ENCODE data around the gene TRMT11. TPM values are rescaled to one million over a fixed set of nuclear protein-coding genes. Genes with fewer than 3 reads are reported as not detected.
A peak's percentile ranks its signal among the peaks of the same experiment; 100 is the strongest.

TRMT11 gene
- 20.4 TPM for polyA plus RNA-seq (2013)

DNA sequence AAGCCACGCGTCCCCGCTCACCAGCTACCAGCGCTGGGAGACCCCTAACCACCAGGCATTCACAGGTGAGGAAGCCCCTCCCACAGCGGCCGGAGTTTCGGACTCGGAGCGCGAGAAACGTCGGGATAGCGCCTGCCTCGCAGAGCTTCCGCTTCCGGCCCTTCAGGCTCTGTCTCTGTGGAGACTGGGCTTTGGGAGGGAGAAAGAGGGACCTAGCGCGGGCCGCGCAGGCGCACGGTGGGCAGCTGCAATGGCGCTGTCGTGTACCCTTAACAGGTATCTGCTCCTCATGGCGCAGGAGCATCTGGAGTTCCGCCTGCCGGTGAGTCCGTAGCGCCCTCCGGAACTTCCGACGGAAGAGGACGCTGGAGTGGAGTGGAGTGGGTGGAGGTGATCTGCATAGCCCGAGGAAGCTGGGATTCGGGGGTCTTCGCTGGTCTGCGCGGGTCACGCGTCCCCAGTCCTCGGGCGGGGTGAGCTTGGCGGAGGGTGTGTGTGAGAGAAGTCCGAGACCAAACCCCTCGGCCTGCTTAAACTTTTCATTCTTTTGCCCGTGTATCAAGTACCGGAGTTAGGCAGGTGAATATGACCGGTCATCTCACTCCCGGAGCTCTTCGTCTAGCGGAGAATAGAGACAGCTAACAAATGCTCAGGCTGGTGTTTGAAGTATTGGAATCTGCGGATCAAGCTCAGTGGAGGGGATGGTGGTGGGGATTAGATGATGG is at the start of gene TRMT11:
Gene TRMT11, plus strand, starts transcription at position 240 of the 725 bp plus-strand sequence. Its CDS starts 11 bp downstream, at position 251.
- Histone ChIP-seq H3K4me3 (ENCODE audit: control insufficient read depth in 1 of 7, extremely low read depth in 1 of 7, insufficient read depth in 4 of 7, low read depth in 2 of 7, low read length in 6 of 7) (peak within 1 kb of the TSS; percentile 82 to 98 (median 94)), H3K36me3 (ENCODE audit: control insufficient read depth in 4 of 4, insufficient read depth in 4 of 4, low read length in 3 of 4) (peaks cover 0 to 5% (median 2%) of the 10 kb centered on the region in 4 experiments), H3K27ac (ENCODE audit: insufficient read depth in 1 of 2, low read depth in 1 of 2, low read length in 2 of 2, poor library complexity in 1 of 2, severe bottlenecking in 2 of 2) (peak within 1 kb of the TSS; percentile 20 to 76), H3K9me3 (ENCODE audit: control extremely low read depth in 1 of 5, control insufficient read depth in 4 of 5, insufficient read depth in 2 of 5, low read depth in 1 of 5, low read length in 4 of 5) (no peaks in the 10 kb centered on the region), H3K27me3 (replicated peaks in 2 of 5; ENCODE audit: control insufficient read depth in 4 of 5, insufficient read depth in 5 of 5, low read length in 4 of 5) (no peaks in the 10 kb centered on the region), H3K4me1 (ENCODE audit: control extremely low read depth in 1 of 4, control insufficient read depth in 4 of 4, insufficient read depth in 4 of 4, low read length in 3 of 4) (peaks cover 0 to 22% (median 16%) of the 10 kb centered on the region in 4 experiments)
- ChIA-PET CTCF (interaction anchor here (0.8 to 3.9 kb wide), 8 partner anchors 9 to 674 kb away, joined by 3 to 24 read pairs (median 6); no protein-coding TSS in a partner anchor), POLR2A (interaction anchor here (0.5 kb wide), 1 partner anchor 205 kb away, joined by 3 read pairs; no protein-coding TSS in a partner anchor)
- DNase-seq: peak; percentile 76 to 81 (median 79)
- under 1% methylated on average over 39 of the region's 52 CpGs for WGBS (ENCODE audit: insufficient coverage)

GRCh38 chr6:125939026-125939425 is 47.3 kb upstream of the TRMT11 start:
- DNase-seq: no peak
- POLR2A ChIA-PET: no interaction called here
- WGBS (ENCODE audit: insufficient coverage): 0% methylated on average over 1 of the region's 1 CpG
- Histone ChIP-seq H3K27me3 (replicated peaks in 2 of 5; ENCODE audit: control insufficient read depth in 4 of 5, insufficient read depth in 5 of 5, low read length in 4 of 5) (no peaks in the 10 kb centered on the region), H3K4me1 (ENCODE audit: control extremely low read depth in 1 of 4, control insufficient read depth in 4 of 4, insufficient read depth in 4 of 4, low read length in 3 of 4) (peaks cover 0 to 14% (median 4%) of the 10 kb centered on the region in 4 experiments), H3K9me3 (ENCODE audit: control extremely low read depth in 1 of 5, control insufficient read depth in 4 of 5, insufficient read depth in 2 of 5, low read depth in 1 of 5, low read length in 4 of 5) (no peaks in the 10 kb centered on the region), H3K4me3 (ENCODE audit: control insufficient read depth in 1 of 7, extremely low read depth in 1 of 7, insufficient read depth in 4 of 7, low read depth in 2 of 7, low read length in 6 of 7) (no peak overlapping the region), H3K36me3 (ENCODE audit: control insufficient read depth in 4 of 4, insufficient read depth in 4 of 4, low read length in 3 of 4) (no peaks in the 10 kb centered on the region), H3K27ac (ENCODE audit: insufficient read depth in 1 of 2, low read depth in 1 of 2, low read length in 2 of 2, poor library complexity in 1 of 2, severe bottlenecking in 2 of 2) (no peak overlapping the region)
- CTCF ChIA-PET: interaction anchor here (0.6 to 3.0 kb wide), 6 partner anchors 9 to 149 kb away, joined by 3 to 11 read pairs (median 4); partner anchors contain the start of gene HINT3

GRCh38 chr6:125939791-125940190 is 46.5 kb upstream of the TRMT11 start:
- Histone ChIP-seq H3K36me3 (ENCODE audit: control insufficient read depth in 4 of 4, insufficient read depth in 4 of 4, low read length in 3 of 4) (no peaks in the 10 kb centered on the region), H3K9me3 (ENCODE audit: control extremely low read depth in 1 of 5, control insufficient read depth in 4 of 5, insufficient read depth in 2 of 5, low read depth in 1 of 5, low read length in 4 of 5) (no peaks in the 10 kb centered on the region), H3K27me3 (replicated peaks in 2 of 5; ENCODE audit: control insufficient read depth in 4 of 5, insufficient read depth in 5 of 5, low read length in 4 of 5) (no peaks in the 10 kb centered on the region), H3K4me1 (ENCODE audit: control extremely low read depth in 1 of 4, control insufficient read depth in 4 of 4, insufficient read depth in 4 of 4, low read length in 3 of 4) (peaks cover 0 to 21% (median 10%) of the 10 kb centered on the region in 4 experiments), H3K27ac (ENCODE audit: insufficient read depth in 1 of 2, low read depth in 1 of 2, low read length in 2 of 2, poor library complexity in 1 of 2, severe bottlenecking in 2 of 2) (no peak overlapping the region), H3K4me3 (ENCODE audit: control insufficient read depth in 1 of 7, extremely low read depth in 1 of 7, insufficient read depth in 4 of 7, low read depth in 2 of 7, low read length in 6 of 7) (no peak overlapping the region)
- CTCF ChIA-PET: interaction anchor here (0.9 to 3.0 kb wide), 2 partner anchors 13 to 23 kb away, joined by 3 to 11 read pairs; no protein-coding TSS in a partner anchor
- POLR2A ChIA-PET: no interaction called here
- no peak for DNase-seq
- 92% methylated on average over 2 of the region's 2 CpGs for WGBS (ENCODE audit: insufficient coverage)

- H3K4me3 ChIP-seq (ENCODE audit: control insufficient read depth in 1 of 7, extremely low read depth in 1 of 7, insufficient read depth in 4 of 7, low read depth in 2 of 7, low read length in 6 of 7): no peak overlapping the region
- H3K36me3 ChIP-seq (ENCODE audit: control insufficient read depth in 4 of 4, insufficient read depth in 4 of 4, low read length in 3 of 4): no peaks in the 10 kb centered on the region
- no peak for DNase-seq
- ChIA-PET POLR2A (no interaction called here), CTCF (interaction anchor here (1.0 to 3.0 kb wide), 6 partner anchors 8 to 159 kb away, joined by 3 to 11 read pairs (median 4); no protein-coding TSS in a partner anchor)
- no peaks in the 10 kb centered on the region for H3K9me3 ChIP-seq (ENCODE audit: control extremely low read depth in 1 of 5, control insufficient read depth in 4 of 5, insufficient read depth in 2 of 5, low read depth in 1 of 5, low read length in 4 of 5)
- no peak overlapping the region for H3K27ac ChIP-seq (ENCODE audit: insufficient read depth in 1 of 2, low read depth in 1 of 2, low read length in 2 of 2, poor library complexity in 1 of 2, severe bottlenecking in 2 of 2)
- H3K27me3 ChIP-seq (replicated peaks in 2 of 5; ENCODE audit: control insufficient read depth in 4 of 5, insufficient read depth in 5 of 5, low read length in 4 of 5): no peaks in the 10 kb centered on the region
- 100% methylated on average over 2 of the region's 5 CpGs for WGBS (ENCODE audit: insufficient coverage)
- H3K4me1 ChIP-seq (ENCODE audit: control extremely low read depth in 1 of 4, control insufficient read depth in 4 of 4, insufficient read depth in 4 of 4, low read length in 3 of 4): peaks cover 3 to 28% (median 11%) of the 10 kb centered on the region in 4 experiments
These were observed 45.9 kb upstream of the TRMT11 start for GRCh38 chr6:125940247-125941041.

- peaks cover 8 to 42% (median 16%) of the 10 kb centered on the region in 4 experiments for H3K4me1 ChIP-seq (ENCODE audit: control extremely low read depth in 1 of 4, control insufficient read depth in 4 of 4, insufficient read depth in 4 of 4, low read length in 3 of 4)
- H3K4me3 ChIP-seq (ENCODE audit: control insufficient read depth in 1 of 7, extremely low read depth in 1 of 7, insufficient read depth in 4 of 7, low read depth in 2 of 7, low read length in 6 of 7): no peak overlapping the region
- H3K27ac ChIP-seq (ENCODE audit: insufficient read depth in 1 of 2, low read depth in 1 of 2, low read length in 2 of 2, poor library complexity in 1 of 2, severe bottlenecking in 2 of 2): no peak overlapping the region
- no peak for DNase-seq
- no peaks in the 10 kb centered on the region for H3K27me3 ChIP-seq (replicated peaks in 2 of 5; ENCODE audit: control insufficient read depth in 4 of 5, insufficient read depth in 5 of 5, low read length in 4 of 5)
- no peaks in the 10 kb centered on the region for H3K9me3 ChIP-seq (ENCODE audit: control extremely low read depth in 1 of 5, control insufficient read depth in 4 of 5, insufficient read depth in 2 of 5, low read depth in 1 of 5, low read length in 4 of 5)
- ChIA-PET CTCF (interaction anchor here (0.7 to 3.3 kb wide), 9 partner anchors 9 to 36 kb away, joined by 3 to 13 read pairs (median 4); partner anchors contain the start of gene HINT3), POLR2A (interaction anchor here (0.9 kb wide), 1 partner anchor 151 kb away, joined by 3 read pairs; no protein-coding TSS in a partner anchor)
- no peaks in the 10 kb centered on the region for H3K36me3 ChIP-seq (ENCODE audit: control insufficient read depth in 4 of 4, insufficient read depth in 4 of 4, low read length in 3 of 4)
- WGBS (ENCODE audit: insufficient coverage): 95% methylated on average over 10 of the region's 10 CpGs
These were observed 43.4 kb upstream of the TRMT11 start for GRCh38 chr6:125942672-125943527.
